ENCODE data around the gene LCOR.

GRCh38 chr10:96858706-96859050 lies 26.6 kb downstream of the LCOR start:
- no peak for TF ChIP-seq CTCF (IDR thresholded peaks at IDR 0.05; ENCODE audit: low read depth, low read length, missing input control)
- TF ChIP-seq YY1 (IDR thresholded peaks at IDR 0.05): no peak
- no peak for TF ChIP-seq ATF3 (IDR thresholded peaks at IDR 0.05)
- TF ChIP-seq GABPA (IDR thresholded peaks at IDR 0.05 in 1 of 2, conservative IDR thresholded peaks at IDR 0.05 in 1 of 2): no peak
- no peak for TF ChIP-seq HNF4G (IDR thresholded peaks at IDR 0.05)
- no peak for TF ChIP-seq RAD21 (IDR thresholded peaks at IDR 0.05)
- TF ChIP-seq SP1 (IDR thresholded peaks at IDR 0.05): no peak
- no peak for TF ChIP-seq MAX (IDR thresholded peaks at IDR 0.05)
- no peak for TF ChIP-seq REST (IDR thresholded peaks at IDR 0.05)
- TF ChIP-seq TAF1 (conservative IDR thresholded peaks at IDR 0.05): no peak
